ENCODE results near the gene MITD1.

DNA sequence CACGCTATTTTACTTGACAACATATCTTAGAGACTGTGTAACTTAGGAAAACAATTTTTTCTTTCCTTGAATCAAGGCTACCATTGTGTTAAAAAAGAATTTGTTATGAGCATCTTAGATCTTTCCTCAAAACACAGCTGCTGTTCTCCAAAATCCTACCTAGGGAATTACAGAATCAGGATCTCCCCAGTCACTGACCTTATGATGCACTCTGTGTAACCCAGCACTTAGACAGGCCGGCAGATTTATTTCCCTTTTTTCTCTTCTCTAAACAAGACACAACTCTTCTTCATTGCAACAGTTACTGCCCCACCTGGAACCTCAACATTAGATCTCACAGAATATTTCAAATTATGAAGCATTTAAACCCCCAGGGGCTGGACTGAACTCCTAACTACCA is 52.9 kb downstream of the MITD1 start:
- TF ChIP-seq, protein P1, sequence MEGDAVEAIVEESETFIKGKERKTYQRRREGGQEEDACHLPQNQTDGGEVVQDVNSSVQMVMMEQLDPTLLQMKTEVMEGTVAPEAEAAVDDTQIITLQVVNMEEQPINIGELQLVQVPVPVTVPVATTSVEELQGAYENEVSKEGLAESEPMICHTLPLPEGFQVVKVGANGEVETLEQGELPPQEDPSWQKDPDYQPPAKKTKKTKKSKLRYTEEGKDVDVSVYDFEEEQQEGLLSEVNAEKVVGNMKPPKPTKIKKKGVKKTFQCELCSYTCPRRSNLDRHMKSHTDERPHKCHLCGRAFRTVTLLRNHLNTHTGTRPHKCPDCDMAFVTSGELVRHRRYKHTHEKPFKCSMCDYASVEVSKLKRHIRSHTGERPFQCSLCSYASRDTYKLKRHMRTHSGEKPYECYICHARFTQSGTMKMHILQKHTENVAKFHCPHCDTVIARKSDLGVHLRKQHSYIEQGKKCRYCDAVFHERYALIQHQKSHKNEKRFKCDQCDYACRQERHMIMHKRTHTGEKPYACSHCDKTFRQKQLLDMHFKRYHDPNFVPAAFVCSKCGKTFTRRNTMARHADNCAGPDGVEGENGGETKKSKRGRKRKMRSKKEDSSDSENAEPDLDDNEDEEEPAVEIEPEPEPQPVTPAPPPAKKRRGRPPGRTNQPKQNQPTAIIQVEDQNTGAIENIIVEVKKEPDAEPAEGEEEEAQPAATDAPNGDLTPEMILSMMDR (IDR thresholded peaks at IDR 0.05), result no peak
- no peak for TF ChIP-seq POLR2A (IDR thresholded peaks at IDR 0.05)
